Measurements from ENCODE around the gene EFNA5. TPM values are rescaled to one million over a fixed set of nuclear protein-coding genes. Genes with fewer than 3 reads are reported as not detected.

EFNA5 gene
- total RNA-seq, 1 experiment from 2014 or later, result 0.22 TPM

DNA sequence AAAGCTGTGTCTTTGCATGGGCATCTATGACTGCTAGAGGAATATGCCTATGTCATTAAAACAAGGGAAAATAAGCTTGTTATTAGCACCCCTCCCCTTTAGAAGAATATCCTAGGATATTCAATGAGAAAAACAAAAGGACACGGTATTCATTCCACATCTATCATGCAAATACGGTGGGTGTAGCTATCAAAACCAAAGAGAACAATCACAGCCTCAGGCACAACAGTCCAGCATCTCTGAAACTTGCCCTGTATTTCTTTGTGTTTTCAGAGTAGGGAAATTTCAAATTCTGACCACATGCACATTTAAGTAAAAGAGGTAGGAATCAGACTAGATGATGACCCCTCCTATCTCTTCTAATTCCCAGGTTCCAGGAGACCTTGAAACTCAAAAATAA is 209.9 kb downstream of the EFNA5 start:
- Histone ChIP-seq H3K27me3 (ENCODE audit: insufficient read depth, low read length) (no peaks in the 10 kb centered on the region), H3K4me2 (ENCODE audit: low read length) (no peak overlapping the region), H3K27ac (ENCODE audit: low read depth, low read length) (no peak overlapping the region), H3K4me1 (ENCODE audit: control insufficient read depth in 1 of 2, insufficient read depth in 2 of 2, low read length in 2 of 2) (peaks cover 0 to 4% of the 10 kb centered on the region in 2 experiments; a peak in 1 of 4 replicates), H3K9me3 (ENCODE audit: control insufficient read depth in 1 of 2, insufficient read depth in 1 of 2, low read depth in 1 of 2, low read length in 2 of 2) (no peaks in the 10 kb centered on the region), H3K79me2 (ENCODE audit: insufficient read depth, low read length) (no peaks in the 10 kb centered on the region), H2AFZ (ENCODE audit: low read depth, low read length, poor library complexity, severe bottlenecking) (no peak overlapping the region), H3K9me2 (ENCODE audit: insufficient read depth) (no peaks in the 10 kb centered on the region), H3K9ac (ENCODE audit: low read length) (no peak overlapping the region), H3K4me3 (replicated peaks in 1 of 2; ENCODE audit: low read depth in 1 of 2, low read length in 2 of 2) (no peak overlapping the region), H4K20me1 (ENCODE audit: insufficient read depth) (no peaks in the 10 kb centered on the region), H3K36me3 (ENCODE audit: control insufficient read depth in 1 of 2, insufficient read depth in 2 of 2, low read length in 2 of 2) (no peaks in the 10 kb centered on the region)
- intact Hi-C loops (cut with micrococcal nuclease), result no loop called here
- CTCF ChIA-PET, result no interaction called here
- ATAC-seq (no peak), DNase-seq (ENCODE audit: low read depth, low spot score) (no peak)
- POLR2A ChIA-PET, result no interaction called here
- BruUV-seq (replicated peaks), result no TSS peak
- RAD21 ChIA-PET (ENCODE audit: low non-redundant PET in 1 of 2, low total read pairs in 2 of 2, uncharacterized antibody in 2 of 2, unreplicated experiment in 2 of 2), result no interaction called here
- no peak for TF ChIP-seq SIN3A (IDR thresholded peaks at IDR 0.05; ENCODE audit: low read depth)
- TF ChIP-seq, protein P1, sequence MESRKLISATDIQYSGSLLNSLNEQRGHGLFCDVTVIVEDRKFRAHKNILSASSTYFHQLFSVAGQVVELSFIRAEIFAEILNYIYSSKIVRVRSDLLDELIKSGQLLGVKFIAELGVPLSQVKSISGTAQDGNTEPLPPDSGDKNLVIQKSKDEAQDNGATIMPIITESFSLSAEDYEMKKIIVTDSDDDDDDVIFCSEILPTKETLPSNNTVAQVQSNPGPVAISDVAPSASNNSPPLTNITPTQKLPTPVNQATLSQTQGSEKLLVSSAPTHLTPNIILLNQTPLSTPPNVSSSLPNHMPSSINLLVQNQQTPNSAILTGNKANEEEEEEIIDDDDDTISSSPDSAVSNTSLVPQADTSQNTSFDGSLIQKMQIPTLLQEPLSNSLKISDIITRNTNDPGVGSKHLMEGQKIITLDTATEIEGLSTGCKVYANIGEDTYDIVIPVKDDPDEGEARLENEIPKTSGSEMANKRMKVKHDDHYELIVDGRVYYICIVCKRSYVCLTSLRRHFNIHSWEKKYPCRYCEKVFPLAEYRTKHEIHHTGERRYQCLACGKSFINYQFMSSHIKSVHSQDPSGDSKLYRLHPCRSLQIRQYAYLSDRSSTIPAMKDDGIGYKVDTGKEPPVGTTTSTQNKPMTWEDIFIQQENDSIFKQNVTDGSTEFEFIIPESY (IDR thresholded peaks at IDR 0.05; ENCODE audit: extremely low read depth, insufficient replicate concordance, low read length), result no peak
- no peak for TF ChIP-seq CEBPB (IDR thresholded peaks at IDR 0.05; ENCODE audit: low read depth)
- no peak for TF ChIP-seq RAD21 (IDR thresholded peaks at IDR 0.05; ENCODE audit: low read depth)
- TF ChIP-seq EZH2 (IDR thresholded peaks at IDR 0.05), result no peak
- no peak for TF ChIP-seq POLR2A (IDR thresholded peaks at IDR 0.05; ENCODE audit: borderline replicate concordance, extremely low read depth, insufficient read depth, insufficient read length)
- TF ChIP-seq, protein P2, sequence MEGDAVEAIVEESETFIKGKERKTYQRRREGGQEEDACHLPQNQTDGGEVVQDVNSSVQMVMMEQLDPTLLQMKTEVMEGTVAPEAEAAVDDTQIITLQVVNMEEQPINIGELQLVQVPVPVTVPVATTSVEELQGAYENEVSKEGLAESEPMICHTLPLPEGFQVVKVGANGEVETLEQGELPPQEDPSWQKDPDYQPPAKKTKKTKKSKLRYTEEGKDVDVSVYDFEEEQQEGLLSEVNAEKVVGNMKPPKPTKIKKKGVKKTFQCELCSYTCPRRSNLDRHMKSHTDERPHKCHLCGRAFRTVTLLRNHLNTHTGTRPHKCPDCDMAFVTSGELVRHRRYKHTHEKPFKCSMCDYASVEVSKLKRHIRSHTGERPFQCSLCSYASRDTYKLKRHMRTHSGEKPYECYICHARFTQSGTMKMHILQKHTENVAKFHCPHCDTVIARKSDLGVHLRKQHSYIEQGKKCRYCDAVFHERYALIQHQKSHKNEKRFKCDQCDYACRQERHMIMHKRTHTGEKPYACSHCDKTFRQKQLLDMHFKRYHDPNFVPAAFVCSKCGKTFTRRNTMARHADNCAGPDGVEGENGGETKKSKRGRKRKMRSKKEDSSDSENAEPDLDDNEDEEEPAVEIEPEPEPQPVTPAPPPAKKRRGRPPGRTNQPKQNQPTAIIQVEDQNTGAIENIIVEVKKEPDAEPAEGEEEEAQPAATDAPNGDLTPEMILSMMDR (IDR thresholded peaks at IDR 0.05 in 2 of 3, conservative IDR thresholded peaks at IDR 0.05 in 1 of 3; ENCODE audit: borderline replicate concordance in 1 of 3, insufficient read depth in 1 of 3, low read depth in 2 of 3, low read length in 2 of 3), result no peak
- TF ChIP-seq SRF (IDR thresholded peaks at IDR 0.05; ENCODE audit: low read depth), result no peak
